Measurements from ENCODE around the gene HCN3. TPM values are rescaled to one million over a fixed set of nuclear protein-coding genes. Genes with fewer than 3 reads are reported as not detected.

The HCN3 gene
- polyA plus RNA-seq, 1 of the 3 experiments (the other 2 are of a cell fraction), result 9.7 TPM

DNA sequence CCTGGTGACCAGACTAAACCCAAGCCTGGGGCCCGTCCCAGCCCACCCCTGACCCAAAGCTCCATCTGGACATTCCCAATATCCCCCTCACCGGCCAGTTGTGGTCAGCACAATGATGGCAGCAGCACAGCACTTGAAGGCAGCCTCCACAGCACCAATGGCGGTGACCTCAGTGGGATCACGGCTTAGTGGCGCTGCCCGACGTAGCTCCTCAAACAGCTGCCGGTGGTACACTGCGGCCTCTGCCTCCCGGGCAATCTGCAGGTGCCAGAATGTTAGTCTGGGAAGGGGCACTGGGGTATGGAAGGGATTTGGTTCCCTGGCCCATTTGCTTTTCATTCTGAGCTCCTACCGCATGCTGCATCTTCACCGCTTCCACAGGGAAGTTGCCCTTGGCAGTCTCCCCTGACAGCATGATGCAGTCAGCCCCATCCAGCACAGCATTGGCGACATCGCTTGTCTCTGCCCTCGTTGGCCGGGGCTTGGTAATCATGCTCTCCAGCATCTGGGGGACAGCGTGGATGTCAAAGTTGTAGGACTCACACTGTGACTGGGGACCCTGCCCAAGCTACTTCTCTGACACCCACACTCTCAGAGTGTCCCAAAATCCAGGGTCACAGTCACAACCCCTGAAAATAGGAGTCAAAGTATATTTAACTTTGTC is 16.0 kb downstream of the HCN3 start:
- Histone ChIP-seq H4K20me1 (ENCODE audit: insufficient read depth) (no peaks in the 10 kb centered on the region), H3K4me1 (ENCODE audit: control insufficient read depth in 1 of 2, insufficient read depth in 2 of 2, low read depth in 1 of 2, low read length in 1 of 2) (no peaks in the 10 kb centered on the region), H3F3A (replicated peaks; ENCODE audit: insufficient read depth) (no peaks in the 10 kb centered on the region), H3K4me3 (ENCODE audit: low read depth in 2 of 2, low read length in 1 of 2) (no peak overlapping the region), H3K4me2 (no peak overlapping the region), H3K9me2 (no peaks in the 10 kb centered on the region), H3K27ac (ENCODE audit: low read depth in 2 of 2, low read length in 1 of 2) (no peak overlapping the region), H3K27me3 (ENCODE audit: insufficient read depth) (no peaks in the 10 kb centered on the region), H3K36me3 (replicated peaks in 1 of 2; ENCODE audit: control insufficient read depth in 1 of 2, insufficient read depth in 2 of 2, low read length in 1 of 2) (no peaks in the 10 kb centered on the region), H3K9me3 (no peaks in the 10 kb centered on the region), H3K79me2 (ENCODE audit: insufficient read depth) (no peaks in the 10 kb centered on the region), H2AFZ (ENCODE audit: low read depth) (no peak overlapping the region), H3K9ac (no peak overlapping the region)
- CTCF ChIA-PET, result interaction anchor here (0.9 to 2.0 kb wide), 4 partner anchors 12 to 49 kb away, joined by 3 to 10 read pairs (median 4); no protein-coding TSS in a partner anchor
- WGBS (ENCODE audit: low lambda C conversion rate), result 72% methylated on average over 14 of the region's 17 CpGs
- POLR2A ChIA-PET, result no interaction called here
- no peak for DNase-seq
- no peak for TF ChIP-seq SIN3A (IDR thresholded peaks at IDR 0.05; ENCODE audit: borderline replicate concordance, low read depth, low read length)
- no peak for TF ChIP-seq RXRA (IDR thresholded peaks at IDR 0.05; ENCODE audit: borderline replicate concordance, low read depth)
- no peak for TF ChIP-seq FOXJ3 (CRISPR knock-in tag; IDR thresholded peaks at IDR 0.05)
- no peak for TF ChIP-seq TEAD4 (IDR thresholded peaks at IDR 0.05; ENCODE audit: borderline replicate concordance, insufficient read depth)
- TF ChIP-seq ELF1 (IDR thresholded peaks at IDR 0.05), result no peak
- TF ChIP-seq POLR2AphosphoS5 (IDR thresholded peaks at IDR 0.05; ENCODE audit: low read depth, low read length), result no peak
- TF ChIP-seq NFIC (IDR thresholded peaks at IDR 0.05; ENCODE audit: borderline replicate concordance), result no peak
- TF ChIP-seq CHD2 (IDR thresholded peaks at IDR 0.05; ENCODE audit: low read length, partially characterized antibody), result no peak
- TF ChIP-seq RFX5 (IDR thresholded peaks at IDR 0.05; ENCODE audit: low read length), result no peak
- TF ChIP-seq, protein P1, sequence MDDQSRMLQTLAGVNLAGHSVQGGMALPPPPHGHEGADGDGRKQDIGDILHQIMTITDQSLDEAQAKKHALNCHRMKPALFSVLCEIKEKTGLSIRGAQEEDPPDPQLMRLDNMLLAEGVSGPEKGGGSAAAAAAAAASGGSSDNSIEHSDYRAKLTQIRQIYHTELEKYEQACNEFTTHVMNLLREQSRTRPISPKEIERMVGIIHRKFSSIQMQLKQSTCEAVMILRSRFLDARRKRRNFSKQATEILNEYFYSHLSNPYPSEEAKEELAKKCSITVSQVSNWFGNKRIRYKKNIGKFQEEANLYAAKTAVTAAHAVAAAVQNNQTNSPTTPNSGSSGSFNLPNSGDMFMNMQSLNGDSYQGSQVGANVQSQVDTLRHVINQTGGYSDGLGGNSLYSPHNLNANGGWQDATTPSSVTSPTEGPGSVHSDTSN (IDR thresholded peaks at IDR 0.05), result no peak
- TF ChIP-seq, protein P2, sequence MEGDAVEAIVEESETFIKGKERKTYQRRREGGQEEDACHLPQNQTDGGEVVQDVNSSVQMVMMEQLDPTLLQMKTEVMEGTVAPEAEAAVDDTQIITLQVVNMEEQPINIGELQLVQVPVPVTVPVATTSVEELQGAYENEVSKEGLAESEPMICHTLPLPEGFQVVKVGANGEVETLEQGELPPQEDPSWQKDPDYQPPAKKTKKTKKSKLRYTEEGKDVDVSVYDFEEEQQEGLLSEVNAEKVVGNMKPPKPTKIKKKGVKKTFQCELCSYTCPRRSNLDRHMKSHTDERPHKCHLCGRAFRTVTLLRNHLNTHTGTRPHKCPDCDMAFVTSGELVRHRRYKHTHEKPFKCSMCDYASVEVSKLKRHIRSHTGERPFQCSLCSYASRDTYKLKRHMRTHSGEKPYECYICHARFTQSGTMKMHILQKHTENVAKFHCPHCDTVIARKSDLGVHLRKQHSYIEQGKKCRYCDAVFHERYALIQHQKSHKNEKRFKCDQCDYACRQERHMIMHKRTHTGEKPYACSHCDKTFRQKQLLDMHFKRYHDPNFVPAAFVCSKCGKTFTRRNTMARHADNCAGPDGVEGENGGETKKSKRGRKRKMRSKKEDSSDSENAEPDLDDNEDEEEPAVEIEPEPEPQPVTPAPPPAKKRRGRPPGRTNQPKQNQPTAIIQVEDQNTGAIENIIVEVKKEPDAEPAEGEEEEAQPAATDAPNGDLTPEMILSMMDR (IDR thresholded peaks at IDR 0.05), result no peak

DNA sequence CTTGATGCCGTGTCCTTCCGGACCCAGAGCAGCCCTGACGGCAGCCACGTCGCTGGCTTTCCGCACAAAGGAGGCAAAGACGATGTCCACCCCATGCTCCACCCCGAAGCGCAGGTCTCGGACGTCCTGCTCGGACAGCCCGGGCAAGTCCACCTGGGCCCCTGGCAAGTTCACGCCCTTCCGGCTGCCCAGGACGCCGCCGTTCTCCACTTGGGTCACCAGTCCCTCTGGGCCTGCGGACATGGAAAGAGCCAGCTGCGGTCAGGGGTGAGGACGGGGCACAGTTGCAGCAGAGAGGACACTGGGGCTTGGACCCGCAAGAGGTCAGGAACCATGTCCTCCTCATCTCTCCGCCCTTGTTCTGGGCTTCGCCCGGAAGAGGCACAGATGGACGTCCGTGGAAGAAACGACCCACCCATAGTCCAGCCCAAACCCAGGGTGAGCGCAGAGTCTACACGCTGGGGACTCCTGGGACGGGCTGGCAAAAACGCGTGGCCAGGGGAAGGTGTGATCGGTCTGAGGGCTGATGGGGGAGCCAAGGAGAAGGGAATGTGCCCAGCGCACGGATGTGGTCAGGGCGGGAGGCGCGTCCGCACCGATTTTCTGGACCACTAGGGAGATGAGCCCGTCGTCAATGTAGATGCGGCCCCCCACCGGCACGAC is 17.4 kb downstream of the HCN3 start:
- Histone ChIP-seq H3K4me2 (no peak overlapping the region), H3K4me1 (ENCODE audit: control insufficient read depth in 1 of 2, insufficient read depth in 2 of 2, low read depth in 1 of 2, low read length in 1 of 2) (no peaks in the 10 kb centered on the region), H3K9me3 (no peaks in the 10 kb centered on the region), H3F3A (replicated peaks; ENCODE audit: insufficient read depth) (no peaks in the 10 kb centered on the region), H3K9me2 (no peaks in the 10 kb centered on the region), H3K27me3 (ENCODE audit: insufficient read depth) (no peaks in the 10 kb centered on the region), H3K36me3 (replicated peaks in 1 of 2; ENCODE audit: control insufficient read depth in 1 of 2, insufficient read depth in 2 of 2, low read length in 1 of 2) (no peaks in the 10 kb centered on the region), H2AFZ (ENCODE audit: low read depth) (no peak overlapping the region), H3K27ac (ENCODE audit: low read depth in 2 of 2, low read length in 1 of 2) (no peak overlapping the region), H3K9ac (no peak overlapping the region), H3K4me3 (ENCODE audit: low read depth in 2 of 2, low read length in 1 of 2) (no peak overlapping the region), H3K79me2 (ENCODE audit: insufficient read depth) (no peaks in the 10 kb centered on the region), H4K20me1 (ENCODE audit: insufficient read depth) (no peaks in the 10 kb centered on the region)
- WGBS (ENCODE audit: low lambda C conversion rate), result 87% methylated on average over 46 of the region's 46 CpGs
- CTCF ChIA-PET, result no interaction called here
- TF ChIP-seq, protein P3, sequence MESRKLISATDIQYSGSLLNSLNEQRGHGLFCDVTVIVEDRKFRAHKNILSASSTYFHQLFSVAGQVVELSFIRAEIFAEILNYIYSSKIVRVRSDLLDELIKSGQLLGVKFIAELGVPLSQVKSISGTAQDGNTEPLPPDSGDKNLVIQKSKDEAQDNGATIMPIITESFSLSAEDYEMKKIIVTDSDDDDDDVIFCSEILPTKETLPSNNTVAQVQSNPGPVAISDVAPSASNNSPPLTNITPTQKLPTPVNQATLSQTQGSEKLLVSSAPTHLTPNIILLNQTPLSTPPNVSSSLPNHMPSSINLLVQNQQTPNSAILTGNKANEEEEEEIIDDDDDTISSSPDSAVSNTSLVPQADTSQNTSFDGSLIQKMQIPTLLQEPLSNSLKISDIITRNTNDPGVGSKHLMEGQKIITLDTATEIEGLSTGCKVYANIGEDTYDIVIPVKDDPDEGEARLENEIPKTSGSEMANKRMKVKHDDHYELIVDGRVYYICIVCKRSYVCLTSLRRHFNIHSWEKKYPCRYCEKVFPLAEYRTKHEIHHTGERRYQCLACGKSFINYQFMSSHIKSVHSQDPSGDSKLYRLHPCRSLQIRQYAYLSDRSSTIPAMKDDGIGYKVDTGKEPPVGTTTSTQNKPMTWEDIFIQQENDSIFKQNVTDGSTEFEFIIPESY (IDR thresholded peaks at IDR 0.05; ENCODE audit: borderline replicate concordance, low read depth), result no peak
- DNase-seq, result no peak
- POLR2A ChIA-PET, result no interaction called here
